IPS-20b (cell line): ENCODE results near the gene CLEC4G.

Experiments
- H3K27ac ChIP-seq: one replicate; pipeline ENCODE4 v1.5.1; 2013; ENCODE audit warnings: low read length
- H3K27me3 ChIP-seq: 2 replicates; pipeline ENCODE4 v1.6.1; 2013; ENCODE audit warnings: mild to moderate bottlenecking, low read length, inconsistent platforms; ENCODE audit not compliant: insufficient read depth
- H3K36me3 ChIP-seq: 2 replicates; pipeline ENCODE4 v1.6.1; 2013; ENCODE audit warnings: low read depth, mild to moderate bottlenecking, inconsistent platforms, low read length, moderate library complexity; ENCODE audit not compliant: insufficient read depth
- H3K4me1 ChIP-seq: 2 replicates; pipeline ENCODE4 v1.6.1; 2013; ENCODE audit warnings: mild to moderate bottlenecking, control low read depth, inconsistent platforms, low read length, moderate library complexity; ENCODE audit not compliant: insufficient read depth
- H3K4me3 ChIP-seq: 2 replicates; pipeline ENCODE4 v1.5.1; 2013; ENCODE audit warnings: mild to moderate bottlenecking, low read length, inconsistent platforms
- H3K9ac ChIP-seq: 2 replicates; pipeline ENCODE4 v1.6.1; 2013; ENCODE audit warnings: low read depth, mild to moderate bottlenecking, inconsistent platforms, low read length, moderate library complexity
- H3K9me3 ChIP-seq: 2 replicates; pipeline ENCODE4 v1.6.1; 2013; ENCODE audit warnings: mild to moderate bottlenecking, low read depth, low read length, inconsistent platforms; ENCODE audit not compliant: insufficient read depth

The CLEC4G gene

DNA sequence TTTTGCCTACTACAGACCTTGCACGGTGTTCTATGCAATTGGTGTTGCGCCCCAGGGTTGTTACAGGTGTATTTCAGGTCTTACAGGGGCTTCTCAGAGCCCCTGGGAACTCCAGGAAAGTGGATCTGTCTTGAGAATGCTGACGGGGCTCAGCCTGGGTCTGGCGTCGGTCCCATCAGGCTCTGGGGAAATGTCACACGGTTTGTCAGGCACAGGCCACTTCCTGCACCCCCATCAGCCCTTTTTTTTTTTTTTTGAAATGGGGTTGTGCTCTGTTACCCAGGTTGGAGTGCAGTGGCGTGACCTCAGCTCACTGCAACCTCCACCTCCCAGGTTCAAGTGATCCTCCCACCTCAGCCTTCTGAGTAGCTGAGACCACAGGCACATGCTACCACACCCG is 13.2 kb downstream of the CLEC4G start:
- Histone ChIP-seq H3K27me3 (no peaks in the 10 kb centered on the region; the same call in 1 of the 2 replicates), H3K36me3 (no peaks in the 10 kb centered on the region), H3K4me1 (no peaks in the 10 kb centered on the region), H3K27ac (no peak overlapping the region), H3K9me3 (no peaks in the 10 kb centered on the region), H3K9ac (no peak overlapping the region), H3K4me3 (no peak overlapping the region)

DNA sequence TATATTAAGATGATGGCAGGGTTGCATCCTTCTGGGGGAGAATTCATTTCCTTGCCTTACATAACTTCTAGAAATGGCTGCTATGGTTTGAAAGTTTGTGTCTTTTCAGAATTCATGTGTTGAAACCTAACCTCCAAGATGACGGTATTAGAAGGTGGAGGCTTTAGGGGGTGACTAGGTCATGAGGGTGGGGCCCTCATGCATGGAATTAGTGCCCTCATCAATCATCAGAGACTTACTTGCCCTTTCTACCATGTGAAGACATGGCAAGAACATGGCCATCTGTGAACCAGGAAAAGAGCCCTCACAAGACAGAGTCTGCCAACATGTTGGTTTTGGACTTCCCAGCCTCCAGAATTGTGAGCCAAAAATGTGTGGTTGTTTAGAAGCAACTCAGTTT is 15.1 kb downstream of the CLEC4G start:
- Histone ChIP-seq H3K27ac (no peak overlapping the region), H3K4me3 (no peak overlapping the region), H3K9ac (no peak overlapping the region), H3K4me1 (no peaks in the 10 kb centered on the region), H3K27me3 (no peaks in the 10 kb centered on the region), H3K36me3 (no peaks in the 10 kb centered on the region), H3K9me3 (no peaks in the 10 kb centered on the region)

DNA sequence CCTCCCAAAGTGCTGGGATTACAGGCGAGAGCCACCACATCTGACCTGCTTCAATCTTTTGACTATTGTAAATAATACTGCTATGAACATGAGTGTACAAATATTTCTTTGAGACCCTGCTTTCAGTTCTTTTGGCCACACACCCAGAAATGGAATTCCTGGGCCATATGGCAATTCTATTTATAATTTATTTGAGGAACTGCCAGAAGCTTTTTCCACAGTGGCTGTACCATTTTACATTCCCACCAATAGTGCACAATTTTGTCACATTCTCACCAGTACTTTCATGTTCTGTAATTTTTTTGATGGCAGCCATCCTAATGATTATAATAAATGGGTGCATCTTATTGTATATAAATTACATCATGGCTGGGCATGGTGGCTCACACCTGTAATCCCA is 16.2 kb downstream of the CLEC4G start:
- H3K36me3 ChIP-seq = no peaks in the 10 kb centered on the region
- H3K27ac ChIP-seq = no peak overlapping the region
- no peaks in the 10 kb centered on the region for H3K27me3 ChIP-seq
- no peak overlapping the region for H3K9ac ChIP-seq
- no peaks in the 10 kb centered on the region for H3K9me3 ChIP-seq
- H3K4me3 ChIP-seq = no peak overlapping the region
- H3K4me1 ChIP-seq = no peaks in the 10 kb centered on the region

DNA sequence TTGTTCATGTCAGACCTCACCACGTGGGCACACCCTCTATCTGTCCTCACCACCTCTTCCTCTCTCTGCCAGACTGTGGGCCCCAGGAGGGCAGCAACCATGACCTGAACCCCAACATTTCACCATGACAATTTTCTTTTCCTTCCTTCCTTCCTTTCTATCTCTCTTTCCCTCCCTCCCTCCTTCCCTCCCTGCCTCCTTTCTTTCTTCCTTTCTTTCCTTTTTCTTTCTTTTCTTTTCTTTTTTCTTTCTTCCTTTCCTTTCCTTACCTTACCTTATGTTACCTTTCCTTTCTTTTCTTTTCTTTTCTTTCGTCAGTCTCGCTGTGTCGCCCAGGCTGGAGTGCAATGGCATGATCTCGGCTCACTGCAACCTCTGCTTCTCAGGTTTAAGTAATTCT is 21.3 kb downstream of the CLEC4G start:
- Histone ChIP-seq H3K4me1 (no peaks in the 10 kb centered on the region), H3K27me3 (no peaks in the 10 kb centered on the region), H3K9ac (no peak overlapping the region), H3K27ac (no peak overlapping the region), H3K4me3 (no peak overlapping the region), H3K9me3 (no peaks in the 10 kb centered on the region), H3K36me3 (no peaks in the 10 kb centered on the region)

DNA sequence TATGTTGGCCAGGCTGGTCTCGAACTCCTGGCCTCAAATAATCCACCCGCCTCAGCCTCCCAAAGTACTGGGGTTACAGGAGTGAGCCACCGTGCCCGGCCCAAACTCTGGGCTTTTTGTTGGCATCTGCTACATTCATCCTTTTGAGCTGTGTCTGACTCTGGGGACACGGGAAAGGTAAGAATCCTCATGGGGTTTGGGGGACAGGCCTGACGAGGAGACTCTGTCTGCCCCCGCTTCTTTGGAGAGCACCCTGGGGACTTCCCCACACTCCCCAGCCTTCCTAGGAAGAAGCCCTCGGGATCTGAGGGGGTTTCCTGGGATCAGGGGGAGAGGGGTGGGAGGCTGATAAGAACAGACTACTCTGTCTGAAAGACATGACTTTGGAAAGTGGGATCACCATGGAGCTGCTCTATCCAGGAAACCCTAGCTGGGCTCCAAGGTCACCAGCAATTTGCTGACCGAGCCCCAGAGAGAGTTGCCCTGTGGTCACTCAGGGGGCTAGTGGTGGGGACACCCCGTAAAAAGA is 21.9 kb downstream of the CLEC4G start:
- Histone ChIP-seq H3K4me1 (no peaks in the 10 kb centered on the region), H3K9ac (no peak overlapping the region), H3K27ac (no peak overlapping the region), H3K36me3 (no peaks in the 10 kb centered on the region), H3K4me3 (no peak overlapping the region), H3K27me3 (no peaks in the 10 kb centered on the region), H3K9me3 (no peaks in the 10 kb centered on the region)

DNA sequence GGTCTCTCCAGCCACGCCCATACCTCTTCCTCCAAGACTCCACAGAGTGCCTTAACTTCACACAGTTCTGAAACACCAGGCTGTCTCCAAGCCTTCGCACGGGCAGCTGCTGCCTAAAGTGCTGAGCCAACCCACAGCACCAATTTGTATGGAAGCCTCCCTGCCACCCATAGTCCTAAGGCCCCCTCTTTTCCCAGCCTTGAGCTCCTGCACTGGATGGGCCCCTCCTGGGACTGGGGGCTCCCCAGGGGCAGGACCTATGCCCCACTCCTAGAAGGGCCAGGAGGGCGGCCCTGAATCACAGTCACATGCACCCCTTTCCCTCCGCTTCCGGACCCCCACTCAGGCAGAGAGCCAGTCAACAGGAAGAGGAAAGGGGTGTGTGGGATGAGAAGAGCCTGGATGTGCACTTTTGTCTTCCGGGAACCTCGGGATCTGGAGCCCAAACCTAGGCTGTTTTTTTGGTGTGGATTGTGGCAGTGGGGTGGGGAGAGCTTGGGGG is 24.9 kb downstream of the CLEC4G start:
- no peak overlapping the region for H3K4me3 ChIP-seq
- H3K27ac ChIP-seq = no peak overlapping the region
- H3K9ac ChIP-seq = no peak overlapping the region
- no peaks in the 10 kb centered on the region for H3K4me1 ChIP-seq
- H3K36me3 ChIP-seq = no peaks in the 10 kb centered on the region
- no peaks in the 10 kb centered on the region for H3K27me3 ChIP-seq
- no peaks in the 10 kb centered on the region for H3K9me3 ChIP-seq

DNA sequence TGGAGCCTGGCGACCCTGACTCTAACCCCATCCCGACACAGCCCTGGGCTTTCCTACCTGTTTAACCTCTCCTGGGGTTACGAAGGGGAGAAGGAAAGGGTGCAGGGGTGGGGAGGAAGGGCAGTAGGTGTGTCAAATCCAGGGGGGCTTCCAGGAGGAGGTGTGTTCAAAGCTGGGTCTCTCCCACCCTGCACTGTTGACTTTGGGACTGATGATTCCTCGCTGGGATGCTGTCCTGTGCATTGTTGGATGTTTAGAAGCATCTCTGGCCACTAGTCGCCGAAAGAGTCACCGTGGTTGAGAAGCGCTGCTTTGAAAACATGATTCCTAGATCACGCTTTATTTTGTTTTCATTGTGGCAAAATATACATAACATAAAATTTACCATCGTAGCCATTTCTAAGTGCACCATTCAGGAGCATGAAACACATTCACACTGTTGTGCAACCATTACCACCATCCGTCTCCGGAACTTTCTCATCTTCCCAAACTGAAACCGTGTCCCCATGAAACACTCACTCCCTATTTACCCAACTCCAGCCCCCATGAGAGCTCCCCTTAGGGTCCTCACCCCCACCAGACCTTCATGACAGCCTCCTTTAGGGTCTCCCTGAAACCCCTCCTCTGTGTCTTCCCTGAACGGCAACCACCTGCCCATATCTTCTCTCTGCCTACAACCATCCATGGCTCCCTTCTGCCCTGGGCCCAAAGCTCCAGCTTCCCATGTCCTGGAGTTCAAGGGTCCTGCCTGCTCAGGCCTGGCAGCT is 25.5 kb downstream of the CLEC4G start:
- Histone ChIP-seq H3K4me1 (no peaks in the 10 kb centered on the region), H3K4me3 (no peak overlapping the region), H3K27ac (no peak overlapping the region), H3K9me3 (no peaks in the 10 kb centered on the region), H3K9ac (no peak overlapping the region), H3K27me3 (no peaks in the 10 kb centered on the region), H3K36me3 (no peaks in the 10 kb centered on the region)

DNA sequence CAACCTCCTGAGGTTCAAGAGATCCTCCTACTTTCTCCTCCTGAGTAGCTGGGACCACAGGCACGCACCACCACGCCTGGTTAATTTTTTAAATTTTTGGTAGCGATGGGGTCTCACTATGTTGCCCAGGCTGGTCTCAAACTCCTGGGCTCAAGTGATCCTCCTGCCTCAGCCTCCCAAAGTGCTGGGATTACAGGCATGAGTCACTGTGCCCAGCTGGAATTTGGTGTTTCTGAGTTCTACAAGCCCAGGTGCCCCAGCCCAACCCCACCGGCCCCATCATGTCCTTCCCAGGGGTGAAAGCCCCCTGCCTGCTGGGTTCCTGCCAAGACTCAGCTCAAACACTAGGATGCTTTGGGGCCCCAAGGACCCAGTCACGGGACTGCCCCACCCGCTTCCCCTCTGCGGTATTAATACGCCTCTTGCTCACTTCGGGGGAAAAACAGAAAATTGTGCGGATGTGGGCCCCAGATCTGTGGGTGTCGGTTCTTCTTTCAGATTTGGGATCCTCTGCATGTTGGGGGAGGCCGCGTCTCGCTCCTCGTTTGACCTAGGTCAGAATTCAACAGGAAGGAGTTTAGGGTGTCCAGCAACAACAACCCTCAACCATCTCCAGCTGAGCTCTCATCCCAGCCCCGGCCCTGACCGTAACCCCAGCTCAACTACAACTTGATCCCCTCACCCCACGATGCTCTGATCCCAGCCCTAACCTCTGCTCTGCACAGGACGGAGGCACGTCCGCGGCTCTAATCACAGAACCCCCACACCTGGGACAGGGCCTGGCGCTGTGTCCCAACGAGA is 26.3 kb downstream of the CLEC4G start:
- no peaks in the 10 kb centered on the region for H3K4me1 ChIP-seq
- H3K9me3 ChIP-seq = no peaks in the 10 kb centered on the region
- no peaks in the 10 kb centered on the region for H3K36me3 ChIP-seq
- H3K27me3 ChIP-seq = no peaks in the 10 kb centered on the region
- H3K27ac ChIP-seq = no peak overlapping the region
- no peak overlapping the region for H3K9ac ChIP-seq
- H3K4me3 ChIP-seq = no peak overlapping the region

DNA sequence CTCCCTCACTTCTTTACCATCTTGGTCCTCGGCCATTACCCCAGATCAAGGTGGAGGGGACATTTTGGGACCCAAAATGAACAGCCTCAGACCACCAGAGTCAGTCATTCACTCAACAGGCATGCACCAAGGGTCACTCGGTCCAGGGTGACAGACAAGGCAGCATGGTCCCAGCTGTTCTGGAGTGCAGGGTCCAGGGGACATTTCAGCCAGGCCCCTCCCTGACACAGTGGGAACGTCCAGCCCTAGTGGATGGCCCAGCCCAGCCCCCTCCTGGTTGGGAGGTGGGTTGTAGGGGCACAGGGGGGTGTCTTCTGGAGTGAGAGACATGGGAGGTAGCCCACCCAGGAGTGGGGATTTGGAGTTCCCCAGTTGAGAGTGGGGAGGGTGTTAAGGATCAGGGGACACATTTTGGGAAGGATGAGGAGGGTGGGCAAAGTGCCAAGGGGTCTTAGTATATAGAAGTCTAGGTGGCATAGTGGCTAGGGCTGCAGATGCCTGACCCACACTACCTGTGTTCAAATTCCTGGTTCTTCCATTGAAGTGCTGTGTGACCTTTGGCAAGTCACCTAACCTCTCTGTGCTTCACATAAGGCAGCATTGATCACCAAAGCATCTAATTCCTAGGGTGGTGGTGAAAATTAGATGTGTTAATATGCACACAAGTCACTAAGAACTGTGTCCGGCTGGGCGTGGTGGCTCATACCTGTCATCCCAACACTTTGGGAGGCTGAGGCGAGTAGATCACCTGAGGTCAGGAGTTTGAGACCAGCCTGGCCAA is 27.4 kb downstream of the CLEC4G start:
- Histone ChIP-seq H3K4me3 (no peak overlapping the region), H3K27me3 (no peaks in the 10 kb centered on the region), H3K36me3 (no peaks in the 10 kb centered on the region), H3K9me3 (no peaks in the 10 kb centered on the region), H3K27ac (no peak overlapping the region), H3K4me1 (no peaks in the 10 kb centered on the region), H3K9ac (no peak overlapping the region)

DNA sequence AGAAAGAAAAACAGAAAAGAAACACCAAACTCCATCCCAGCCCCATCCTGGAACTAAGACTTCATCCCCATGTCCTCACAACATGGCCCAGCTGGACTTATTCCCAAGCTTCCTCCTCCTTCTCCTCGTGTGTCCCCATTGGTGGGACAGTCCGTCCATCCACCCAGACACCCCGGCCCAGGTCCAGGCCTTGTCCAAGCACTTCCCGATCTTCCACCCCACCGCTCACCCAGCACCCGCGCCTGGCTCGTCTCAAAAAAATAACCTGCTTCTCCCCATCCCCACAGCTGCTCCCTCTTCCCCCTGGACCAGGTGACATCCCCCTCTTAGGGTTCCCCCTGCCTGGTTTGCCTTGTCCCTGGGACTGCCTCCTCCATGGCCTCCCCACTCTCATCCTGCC is 28.6 kb downstream of the CLEC4G start:
- Histone ChIP-seq H3K9me3 (no peaks in the 10 kb centered on the region), H3K36me3 (no peaks in the 10 kb centered on the region), H3K27me3 (no peaks in the 10 kb centered on the region), H3K4me3 (no peak overlapping the region), H3K4me1 (no peaks in the 10 kb centered on the region), H3K27ac (no peak overlapping the region), H3K9ac (no peak overlapping the region)

DNA sequence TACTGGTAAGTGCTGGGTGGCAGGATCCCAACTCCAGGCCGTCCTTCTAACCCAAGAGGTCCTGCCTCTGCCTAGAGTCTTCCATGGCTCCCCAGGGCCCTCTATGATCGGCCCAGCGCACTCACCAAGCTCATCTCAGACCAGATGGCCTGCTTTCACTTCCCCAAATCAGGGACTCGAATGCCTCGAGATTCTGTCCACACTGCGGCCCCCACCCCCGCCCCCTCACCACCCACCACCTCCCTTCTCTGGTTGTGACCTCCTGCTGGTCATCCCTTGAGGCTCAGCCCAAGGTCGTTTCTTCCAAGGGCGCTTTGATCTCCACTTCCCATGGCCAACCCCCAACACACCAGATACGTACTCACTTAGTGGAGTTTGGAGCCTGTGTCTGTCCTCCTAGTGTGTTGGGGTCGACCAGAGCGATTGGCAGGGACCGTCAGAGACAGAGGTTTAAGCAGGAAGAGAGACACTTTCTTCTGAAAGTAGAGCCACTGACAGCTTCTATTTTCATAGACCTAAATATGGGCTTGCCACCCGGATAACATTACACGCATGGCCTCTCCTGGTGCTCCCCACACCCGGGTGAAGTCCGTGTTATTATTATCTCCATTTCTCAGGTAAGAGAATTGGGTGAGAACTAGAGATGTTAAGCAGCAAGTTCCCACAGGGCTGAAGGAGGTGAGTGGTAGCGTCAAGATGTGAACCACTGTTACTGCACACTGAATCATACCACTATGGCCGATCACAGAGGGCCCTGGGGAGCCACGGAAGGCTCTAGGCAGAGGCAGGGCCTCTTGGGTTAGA is 30.1 kb downstream of the CLEC4G start, which contains the start of gene FCER2:
FCER2 (minus strand) TSS at position 478 of the 804 bp plus-strand sequence. CDS start 2,371 bp downstream, outside the sequence.
- Histone ChIP-seq H3K27ac (no peak within 1 kb of the TSS), H3K36me3 (no peaks in the 10 kb centered on the region), H3K27me3 (peaks cover 8% of the 10 kb centered on the region), H3K9me3 (no peaks in the 10 kb centered on the region), H3K4me1 (no peaks in the 10 kb centered on the region; the same call in 1 of the 2 replicates), H3K4me3 (no peak within 1 kb of the TSS), H3K9ac (no peak within 1 kb of the TSS)
